H54 (cell line): Measurements from ENCODE around the gene GRAMD1A.
"Not testable (repeated sequence)": the region's sequence is repeated elsewhere in the genome, so short reads cannot be mapped to it uniquely, and the experiment has no call there.

Experiments used
- DNase-seq: peaks from one replicate; pipeline ENCODE4 v3.0.0; 2011; ENCODE audit warnings: low spot score, mixed read lengths; ENCODE audit not compliant: insufficient read length
- FAIRE-seq: peaks from 3 replicates; lab custom pipeline; 2011; peaks lifted over from hg19 to GRCh38; lab: Jason Lieb, UNC
- POLR2A ChIP-seq: IDR thresholded peaks from 2 replicates; pipeline ENCODE4 v1.6.1; 2011; ENCODE audit warnings: low read depth, mild to moderate bottlenecking, low read length

The GRAMD1A gene

GRCh38 chr19:35046461-35046860, 46.3 kb downstream of the GRAMD1A start:
- TF ChIP-seq POLR2A = no peak
- FAIRE-seq (no peak), DNase-seq (no peak)

GRCh38 chr19:35048911-35049411, 48.8 kb downstream of the GRAMD1A start:
- TF ChIP-seq POLR2A = no peak
- no peak for FAIRE-seq
- DNase-seq = no peak

GRCh38 chr19:35049456-35049855, 49.3 kb downstream of the GRAMD1A start:
- DNase-seq (no peak), FAIRE-seq (no peak)
- no peak for TF ChIP-seq POLR2A

GRCh38 chr19:35050662-35051061, 50.5 kb downstream of the GRAMD1A start:
- FAIRE-seq, DNase-seq: not testable (repeated sequence)

GRCh38 chr19:35051268-35051667, 51.1 kb downstream of the GRAMD1A start:
- FAIRE-seq, DNase-seq: not testable (repeated sequence)

GRCh38 chr19:35051796-35052195, 51.7 kb downstream of the GRAMD1A start:
- FAIRE-seq = no peak
- TF ChIP-seq POLR2A = no peak
- DNase-seq = no peak

- DNase-seq = no peak
- FAIRE-seq = no peak
- no peak for TF ChIP-seq POLR2A
These were observed 52.6 kb downstream of the GRAMD1A start for GRCh38 chr19:35052599-35053190.

- no peak for TF ChIP-seq POLR2A
- DNase-seq (no peak), FAIRE-seq (no peak)
These were observed 53.7 kb downstream of the GRAMD1A start for GRCh38 chr19:35053667-35054293.

- DNase-seq = no peak
- TF ChIP-seq POLR2A = no peak
- no peak for FAIRE-seq
These were observed 54.5 kb downstream of the GRAMD1A start for GRCh38 chr19:35054626-35055025.

GRCh38 chr19:35055715-35056179, 55.6 kb downstream of the GRAMD1A start:
- FAIRE-seq (no peak), DNase-seq (no peak)
- TF ChIP-seq POLR2A = no peak

- FAIRE-seq (no peak), DNase-seq (no peak)
- TF ChIP-seq POLR2A = no peak
These were observed 56.5 kb downstream of the GRAMD1A start for GRCh38 chr19:35056513-35057063.

- FAIRE-seq = no peak
- DNase-seq = no peak
- TF ChIP-seq POLR2A = no peak
These were observed 58.2 kb downstream of the GRAMD1A start for GRCh38 chr19:35058370-35058769.

GRCh38 chr19:35059006-35059798, 59.1 kb downstream of the GRAMD1A start:
- DNase-seq (no peak), FAIRE-seq (no peak)
- TF ChIP-seq POLR2A = no peak

- DNase-seq (no peak), FAIRE-seq (no peak)
- no peak for TF ChIP-seq POLR2A
These were observed 59.6 kb downstream of the GRAMD1A start for GRCh38 chr19:35059799-35060091.
